Measurements from ENCODE around the gene MOB3B.

GRCh38 chr9:27372615-27373014, 157.0 kb downstream of the MOB3B start:
- TF ChIP-seq FOXA1 (IDR thresholded peaks at IDR 0.05) (no peak), FOXA1 (CRISPR knock-in tag; IDR thresholded peaks at IDR 0.05) (no peak), CHCHD3 (CRISPR knock-in tag; IDR thresholded peaks at IDR 0.05) (no peak), POLR2AphosphoS5 (IDR thresholded peaks at IDR 0.05; ENCODE audit: low read depth, low read length) (no peak), MYNN (CRISPR knock-in tag; IDR thresholded peaks at IDR 0.05; ENCODE audit: low read depth) (no peak), USF2 (IDR thresholded peaks at IDR 0.05; ENCODE audit: low read depth, low read length) (no peak), USF2 (CRISPR knock-in tag; IDR thresholded peaks at IDR 0.05; ENCODE audit: borderline replicate concordance) (no peak), EP300 (IDR thresholded peaks at IDR 0.05; ENCODE audit: low read depth in 2 of 2, low read length in 2 of 2) (no peak), EP300 (CRISPR knock-in tag; IDR thresholded peaks at IDR 0.05; ENCODE audit: borderline replicate concordance) (no peak), PATZ1 (CRISPR knock-in tag; IDR thresholded peaks at IDR 0.05) (no peak), CTCF (CRISPR knock-in tag; IDR thresholded peaks at IDR 0.05) (no peak), RARG (CRISPR knock-in tag; IDR thresholded peaks at IDR 0.05; ENCODE audit: low read depth) (no peak), FOSL1 (CRISPR knock-in tag; IDR thresholded peaks at IDR 0.05; ENCODE audit: borderline replicate concordance) (no peak), ARID2 (CRISPR knock-in tag; IDR thresholded peaks at IDR 0.05; ENCODE audit: borderline replicate concordance) (no peak), RBM22 (optimal IDR thresholded peaks at IDR 0.05; ENCODE audit: low read length) (no peak)

Data from HepG2 (cell line).